Measurements from ENCODE around the gene EPHB2. TPM values are rescaled to one million over a fixed set of nuclear protein-coding genes. Genes with fewer than 3 reads are reported as not detected.
A peak's percentile ranks its signal among the peaks of the same experiment; 100 is the strongest.

EPHB2 gene
- total RNA-seq, 1 donor, result 24.9 TPM

GRCh38 chr1:22825486-22826189 lies 115.0 kb downstream of the EPHB2 start:
- H3K4me3 ChIP-seq (ENCODE audit: low read depth, low read length), result no peak overlapping the region
- no peak for TF ChIP-seq CTCF (IDR thresholded peaks at IDR 0.05; ENCODE audit: insufficient read depth, low read length)
- DNase-seq (ENCODE audit: low read depth), result no peak

- H3K4me3 ChIP-seq (ENCODE audit: low read depth, low read length), result no peak overlapping the region
- TF ChIP-seq CTCF (IDR thresholded peaks at IDR 0.05; ENCODE audit: insufficient read depth, low read length), result no peak
- peak; percentile 52 for DNase-seq (ENCODE audit: low read depth)
These were observed 116.3 kb downstream of the EPHB2 start for GRCh38 chr1:22826604-22827580.

- no peak for TF ChIP-seq CTCF (IDR thresholded peaks at IDR 0.05; ENCODE audit: insufficient read depth, low read length)
- no peak for DNase-seq (ENCODE audit: low read depth)
These were observed 117.2 kb downstream of the EPHB2 start for GRCh38 chr1:22827666-22828483.

GRCh38 chr1:22828484-22829308 lies 118.1 kb downstream of the EPHB2 start:
- no peak overlapping the region for H3K4me3 ChIP-seq (ENCODE audit: low read depth, low read length)
- DNase-seq (ENCODE audit: low read depth), result peak; percentile 58
- no peak for TF ChIP-seq CTCF (IDR thresholded peaks at IDR 0.05; ENCODE audit: insufficient read depth, low read length)

More at GRCh38 chr1:22827666-22828483, 117.2 kb downstream of the EPHB2 start:
- H3K4me3 ChIP-seq (ENCODE audit: low read depth, low read length), result no peak overlapping the region

GRCh38 chr1:22829309-22829989 lies 118.8 kb downstream of the EPHB2 start:
- TF ChIP-seq CTCF (IDR thresholded peaks at IDR 0.05; ENCODE audit: insufficient read depth, low read length), result no peak
- no peak for DNase-seq (ENCODE audit: low read depth)
- no peak overlapping the region for H3K4me3 ChIP-seq (ENCODE audit: low read depth, low read length)
